ENCODE measurements around the gene RHBDD2. TPM values are rescaled to one million over a fixed set of nuclear protein-coding genes. Genes with fewer than 3 reads are reported as not detected.

The RHBDD2 gene
- total and polyA plus RNA-seq, 4 donors, result 13.6 to 65.0 (median 37.3) TPM

DNA sequence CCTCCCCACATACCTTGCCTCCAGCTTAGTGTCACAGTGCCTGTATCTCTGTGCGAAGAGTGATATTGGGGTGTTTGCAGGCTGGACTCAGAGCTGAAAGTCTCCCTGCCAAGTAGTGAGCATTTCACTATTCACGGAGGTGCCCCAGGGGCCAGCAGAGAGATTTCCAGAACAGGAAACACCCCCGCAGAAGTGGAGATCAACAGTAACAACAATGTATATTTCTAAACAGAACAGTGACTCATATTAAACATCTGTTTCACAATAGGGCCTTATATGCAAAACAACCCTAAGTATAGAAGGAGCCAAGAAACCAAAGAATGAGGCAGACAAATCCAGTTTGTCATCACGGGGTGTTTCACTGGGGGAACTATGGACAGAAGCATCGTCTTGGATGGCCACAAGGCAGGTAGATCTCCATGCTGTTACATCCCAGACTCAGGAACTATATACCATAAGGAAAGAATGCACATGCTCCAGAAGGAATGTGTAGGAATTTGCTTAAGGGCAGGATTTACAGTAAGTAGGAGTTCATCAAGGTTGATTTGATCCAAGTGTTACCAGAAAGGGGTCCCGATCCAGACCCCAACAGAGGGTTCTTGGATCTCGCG, 35.9 kb upstream of the RHBDD2 start:
- H3K4me1 ChIP-seq (ENCODE audit: control insufficient read depth in 4 of 4, insufficient read depth in 4 of 4, low read length in 3 of 4), result no peaks in the 10 kb centered on the region
- H3K9me3 ChIP-seq (ENCODE audit: control insufficient read depth in 4 of 4, low read length in 3 of 4), result no peaks in the 10 kb centered on the region
- H3K27ac ChIP-seq (ENCODE audit: low read depth in 1 of 2, low read length in 2 of 2), result peak overlapping the region in 1 of 2 donors; percentile 70
- no peak overlapping the region for H3K4me3 ChIP-seq (ENCODE audit: low read depth in 1 of 3, low read length in 3 of 3)
- TF ChIP-seq, protein P1, sequence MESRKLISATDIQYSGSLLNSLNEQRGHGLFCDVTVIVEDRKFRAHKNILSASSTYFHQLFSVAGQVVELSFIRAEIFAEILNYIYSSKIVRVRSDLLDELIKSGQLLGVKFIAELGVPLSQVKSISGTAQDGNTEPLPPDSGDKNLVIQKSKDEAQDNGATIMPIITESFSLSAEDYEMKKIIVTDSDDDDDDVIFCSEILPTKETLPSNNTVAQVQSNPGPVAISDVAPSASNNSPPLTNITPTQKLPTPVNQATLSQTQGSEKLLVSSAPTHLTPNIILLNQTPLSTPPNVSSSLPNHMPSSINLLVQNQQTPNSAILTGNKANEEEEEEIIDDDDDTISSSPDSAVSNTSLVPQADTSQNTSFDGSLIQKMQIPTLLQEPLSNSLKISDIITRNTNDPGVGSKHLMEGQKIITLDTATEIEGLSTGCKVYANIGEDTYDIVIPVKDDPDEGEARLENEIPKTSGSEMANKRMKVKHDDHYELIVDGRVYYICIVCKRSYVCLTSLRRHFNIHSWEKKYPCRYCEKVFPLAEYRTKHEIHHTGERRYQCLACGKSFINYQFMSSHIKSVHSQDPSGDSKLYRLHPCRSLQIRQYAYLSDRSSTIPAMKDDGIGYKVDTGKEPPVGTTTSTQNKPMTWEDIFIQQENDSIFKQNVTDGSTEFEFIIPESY (IDR thresholded peaks at IDR 0.05), result no peak
- peak; percentile 28 to 32 for TF ChIP-seq JUND (IDR thresholded peaks at IDR 0.05)
- TF ChIP-seq EGR1 (IDR thresholded peaks at IDR 0.05; ENCODE audit: low read depth in 2 of 2), result no peak
- H3K9ac ChIP-seq (ENCODE audit: low read depth in 1 of 2, low read length in 2 of 2), result no peak overlapping the region
- H3K36me3 ChIP-seq (ENCODE audit: control insufficient read depth in 4 of 4, insufficient read depth in 3 of 4, low read depth in 1 of 4, low read length in 3 of 4), result no peaks in the 10 kb centered on the region
- WGBS, result 71% methylated on average over 8 of the region's 8 CpGs
- no peak for DNase-seq (ENCODE audit: low spot score)
- no peaks in the 10 kb centered on the region for H3K27me3 ChIP-seq (ENCODE audit: control insufficient read depth in 4 of 4, insufficient read depth in 4 of 4, low read length in 3 of 4)

DNA sequence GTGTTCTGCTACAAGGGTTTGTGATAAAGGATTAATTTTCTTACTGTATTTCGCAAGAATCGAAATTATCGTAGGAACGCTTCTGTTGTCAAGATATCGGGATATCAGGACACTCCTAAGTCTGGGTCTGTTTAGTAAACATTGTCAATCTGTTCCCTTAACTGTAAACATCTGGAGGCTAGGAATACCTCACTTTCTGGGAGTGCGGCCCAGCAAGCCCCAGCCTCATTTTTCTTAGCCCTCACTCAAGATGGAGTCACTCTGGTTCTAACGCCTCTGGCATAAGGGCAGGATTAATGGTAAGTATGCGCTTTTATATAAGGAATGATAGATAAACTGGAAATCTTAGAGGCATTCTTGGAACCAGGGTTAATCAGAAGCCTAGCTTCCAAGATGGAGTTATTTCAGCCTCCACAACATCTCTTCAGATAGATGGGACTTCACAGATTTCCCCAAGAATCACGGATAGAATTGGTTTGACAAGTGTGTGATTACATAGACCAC, 35.2 kb upstream of the RHBDD2 start:
- no peak for TF ChIP-seq NR2F2 (IDR thresholded peaks at IDR 0.05)
- TF ChIP-seq, protein P2, sequence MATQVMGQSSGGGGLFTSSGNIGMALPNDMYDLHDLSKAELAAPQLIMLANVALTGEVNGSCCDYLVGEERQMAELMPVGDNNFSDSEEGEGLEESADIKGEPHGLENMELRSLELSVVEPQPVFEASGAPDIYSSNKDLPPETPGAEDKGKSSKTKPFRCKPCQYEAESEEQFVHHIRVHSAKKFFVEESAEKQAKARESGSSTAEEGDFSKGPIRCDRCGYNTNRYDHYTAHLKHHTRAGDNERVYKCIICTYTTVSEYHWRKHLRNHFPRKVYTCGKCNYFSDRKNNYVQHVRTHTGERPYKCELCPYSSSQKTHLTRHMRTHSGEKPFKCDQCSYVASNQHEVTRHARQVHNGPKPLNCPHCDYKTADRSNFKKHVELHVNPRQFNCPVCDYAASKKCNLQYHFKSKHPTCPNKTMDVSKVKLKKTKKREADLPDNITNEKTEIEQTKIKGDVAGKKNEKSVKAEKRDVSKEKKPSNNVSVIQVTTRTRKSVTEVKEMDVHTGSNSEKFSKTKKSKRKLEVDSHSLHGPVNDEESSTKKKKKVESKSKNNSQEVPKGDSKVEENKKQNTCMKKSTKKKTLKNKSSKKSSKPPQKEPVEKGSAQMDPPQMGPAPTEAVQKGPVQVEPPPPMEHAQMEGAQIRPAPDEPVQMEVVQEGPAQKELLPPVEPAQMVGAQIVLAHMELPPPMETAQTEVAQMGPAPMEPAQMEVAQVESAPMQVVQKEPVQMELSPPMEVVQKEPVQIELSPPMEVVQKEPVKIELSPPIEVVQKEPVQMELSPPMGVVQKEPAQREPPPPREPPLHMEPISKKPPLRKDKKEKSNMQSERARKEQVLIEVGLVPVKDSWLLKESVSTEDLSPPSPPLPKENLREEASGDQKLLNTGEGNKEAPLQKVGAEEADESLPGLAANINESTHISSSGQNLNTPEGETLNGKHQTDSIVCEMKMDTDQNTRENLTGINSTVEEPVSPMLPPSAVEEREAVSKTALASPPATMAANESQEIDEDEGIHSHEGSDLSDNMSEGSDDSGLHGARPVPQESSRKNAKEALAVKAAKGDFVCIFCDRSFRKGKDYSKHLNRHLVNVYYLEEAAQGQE (IDR thresholded peaks at IDR 0.05), result no peak
- TF ChIP-seq, protein P3, sequence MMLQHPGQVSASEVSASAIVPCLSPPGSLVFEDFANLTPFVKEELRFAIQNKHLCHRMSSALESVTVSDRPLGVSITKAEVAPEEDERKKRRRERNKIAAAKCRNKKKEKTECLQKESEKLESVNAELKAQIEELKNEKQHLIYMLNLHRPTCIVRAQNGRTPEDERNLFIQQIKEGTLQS (IDR thresholded peaks at IDR 0.05), result no peak
- no peak for TF ChIP-seq HNF4A (conservative IDR thresholded peaks at IDR 0.05)
- no peak for TF ChIP-seq RAD21 (IDR thresholded peaks at IDR 0.05)
- TF ChIP-seq FOXA2 (IDR thresholded peaks at IDR 0.05), result no peak
- TF ChIP-seq, protein P1 (IDR thresholded peaks at IDR 0.05), result no peak
- TF ChIP-seq, protein P4, sequence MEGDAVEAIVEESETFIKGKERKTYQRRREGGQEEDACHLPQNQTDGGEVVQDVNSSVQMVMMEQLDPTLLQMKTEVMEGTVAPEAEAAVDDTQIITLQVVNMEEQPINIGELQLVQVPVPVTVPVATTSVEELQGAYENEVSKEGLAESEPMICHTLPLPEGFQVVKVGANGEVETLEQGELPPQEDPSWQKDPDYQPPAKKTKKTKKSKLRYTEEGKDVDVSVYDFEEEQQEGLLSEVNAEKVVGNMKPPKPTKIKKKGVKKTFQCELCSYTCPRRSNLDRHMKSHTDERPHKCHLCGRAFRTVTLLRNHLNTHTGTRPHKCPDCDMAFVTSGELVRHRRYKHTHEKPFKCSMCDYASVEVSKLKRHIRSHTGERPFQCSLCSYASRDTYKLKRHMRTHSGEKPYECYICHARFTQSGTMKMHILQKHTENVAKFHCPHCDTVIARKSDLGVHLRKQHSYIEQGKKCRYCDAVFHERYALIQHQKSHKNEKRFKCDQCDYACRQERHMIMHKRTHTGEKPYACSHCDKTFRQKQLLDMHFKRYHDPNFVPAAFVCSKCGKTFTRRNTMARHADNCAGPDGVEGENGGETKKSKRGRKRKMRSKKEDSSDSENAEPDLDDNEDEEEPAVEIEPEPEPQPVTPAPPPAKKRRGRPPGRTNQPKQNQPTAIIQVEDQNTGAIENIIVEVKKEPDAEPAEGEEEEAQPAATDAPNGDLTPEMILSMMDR (IDR thresholded peaks at IDR 0.05; ENCODE audit: low read depth, low read length, missing input control), result no peak
- TF ChIP-seq RXRA (IDR thresholded peaks at IDR 0.05), result no peak
- no peak for TF ChIP-seq EGR1 (IDR thresholded peaks at IDR 0.05; ENCODE audit: low read depth in 2 of 2)
- no peak for TF ChIP-seq TAF1 (conservative IDR thresholded peaks at IDR 0.05)
- TF ChIP-seq FOXA1 (IDR thresholded peaks at IDR 0.05), result no peak
- TF ChIP-seq SP1 (IDR thresholded peaks at IDR 0.05), result no peak
- TF ChIP-seq, protein P5, sequence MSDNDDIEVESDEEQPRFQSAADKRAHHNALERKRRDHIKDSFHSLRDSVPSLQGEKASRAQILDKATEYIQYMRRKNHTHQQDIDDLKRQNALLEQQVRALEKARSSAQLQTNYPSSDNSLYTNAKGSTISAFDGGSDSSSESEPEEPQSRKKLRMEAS (IDR thresholded peaks at IDR 0.05), result no peak
- TF ChIP-seq GABPA (IDR thresholded peaks at IDR 0.05 in 1 of 2, conservative IDR thresholded peaks at IDR 0.05 in 1 of 2), result no peak
- no peak for TF ChIP-seq YY1 (IDR thresholded peaks at IDR 0.05)
- no peak for TF ChIP-seq JUND (IDR thresholded peaks at IDR 0.05)
- H3K27me3 ChIP-seq (ENCODE audit: control insufficient read depth in 4 of 4, insufficient read depth in 4 of 4, low read length in 3 of 4), result no peaks in the 10 kb centered on the region
- H3K9ac ChIP-seq (ENCODE audit: low read depth in 1 of 2, low read length in 2 of 2), result no peak overlapping the region
- no peak overlapping the region for H3K4me3 ChIP-seq (ENCODE audit: low read depth in 1 of 3, low read length in 3 of 3)
- 92% methylated on average over 9 of the region's 9 CpGs for WGBS
- no peaks in the 10 kb centered on the region for H3K4me1 ChIP-seq (ENCODE audit: control insufficient read depth in 4 of 4, insufficient read depth in 4 of 4, low read length in 3 of 4)
- H3K36me3 ChIP-seq (ENCODE audit: control insufficient read depth in 4 of 4, insufficient read depth in 3 of 4, low read depth in 1 of 4, low read length in 3 of 4), result no peaks in the 10 kb centered on the region
- no peak overlapping the region for H3K27ac ChIP-seq (ENCODE audit: low read depth in 1 of 2, low read length in 2 of 2)
- no peaks in the 10 kb centered on the region for H3K9me3 ChIP-seq (ENCODE audit: control insufficient read depth in 4 of 4, low read length in 3 of 4)
- no peak for DNase-seq (ENCODE audit: low spot score)

Data from liver (tissue), 9 donors.